Activated T-helper 9 cell treated with anti-CD3 and anti-CD28 coated beads, Interleukin-2, amount 50 U/mL, for 16 hours (primary cell): ENCODE measurements around the gene METTL27.
"Not testable (repeated sequence)": the region's sequence is repeated elsewhere in the genome, so short reads cannot be mapped to it uniquely, and the experiment has no call there.

ENCODE experiments used
- DNase-seq: peaks from one replicate; pipeline ENCODE4 v3.0.0-alpha.2; 2020; ENCODE audit warnings: low read depth

METTL27 gene

DNA sequence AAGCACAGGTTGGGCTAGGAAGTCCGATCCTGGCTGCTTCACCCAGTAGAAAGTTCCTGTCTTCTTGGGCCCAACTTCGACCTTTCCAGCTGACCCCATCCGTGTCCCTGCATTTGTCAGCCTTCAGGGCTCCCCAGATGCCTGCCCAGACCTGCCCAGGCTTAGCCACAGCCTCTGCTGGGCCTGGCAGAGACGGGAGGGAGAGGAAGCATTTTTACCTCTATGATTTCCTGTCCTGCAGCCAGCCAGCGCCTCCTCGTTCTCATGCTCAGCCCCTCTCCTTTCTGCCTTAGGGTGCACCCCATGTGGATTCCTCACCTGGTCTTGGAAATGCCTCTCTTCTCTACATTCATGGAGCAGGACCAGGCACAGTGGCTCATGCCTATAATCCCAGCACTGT is 3.7 kb downstream of the METTL27 start:
- no peak for DNase-seq

DNA sequence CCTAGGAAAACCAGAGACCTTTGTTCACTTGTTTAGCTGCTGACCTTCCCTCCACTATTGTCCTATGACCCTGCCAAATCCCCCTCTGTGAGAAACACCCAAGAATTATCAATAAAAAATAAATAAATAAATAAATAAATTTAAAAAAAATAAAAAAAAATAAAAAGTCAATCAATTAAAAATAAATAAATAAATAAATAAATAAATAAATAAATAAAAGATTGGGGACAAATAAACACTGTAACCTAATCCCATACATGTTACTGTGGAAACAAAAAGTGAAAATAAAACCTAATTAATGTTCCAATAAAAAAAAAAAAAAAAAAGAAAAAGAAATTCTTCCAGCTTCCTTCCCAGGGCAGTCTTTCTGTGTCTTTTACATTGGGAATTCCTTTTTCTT is 5.1 kb downstream of the METTL27 start:
- DNase-seq: not testable (repeated sequence)

GRCh38 chr7:73834626-73835191 is 7.6 kb downstream of the METTL27 start:
- DNase-seq: no peak

DNA sequence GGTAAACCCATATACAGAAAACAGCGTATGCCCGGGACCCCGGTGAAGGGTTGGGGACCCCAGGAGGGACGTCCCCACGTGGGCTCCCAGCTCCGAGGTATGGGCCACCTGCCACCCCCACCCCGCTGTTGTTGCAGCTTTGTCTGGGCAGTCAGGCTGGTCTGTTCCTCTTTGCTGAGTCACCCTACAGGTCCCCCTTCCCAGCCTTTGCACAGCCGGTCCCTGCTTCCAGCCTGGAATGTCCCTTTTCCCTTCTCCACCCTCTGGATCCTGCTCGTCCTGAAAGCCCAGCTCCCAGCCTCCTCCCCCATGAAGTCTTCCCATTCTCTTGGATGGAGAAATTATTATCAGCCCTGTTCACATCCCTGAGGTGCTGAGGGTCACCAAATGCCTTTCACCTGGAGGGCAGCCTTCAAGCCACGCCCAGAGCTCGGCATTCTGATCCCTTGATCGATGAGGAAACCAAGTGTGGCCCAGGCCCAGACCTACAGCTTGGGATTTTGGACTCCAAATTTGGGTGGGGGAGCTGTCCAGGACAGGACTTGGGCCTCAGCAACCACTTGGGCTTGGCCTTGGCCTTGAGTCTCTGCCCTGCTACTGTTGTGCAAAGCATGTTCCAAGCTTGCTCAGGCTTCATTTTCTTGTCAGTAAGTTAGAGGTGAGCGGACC is 8.9 kb downstream of the METTL27 start:
- no peak for DNase-seq

- DNase-seq: no peak
Measured at GRCh38 chr7:73832806-73833205, 9.5 kb downstream of the METTL27 start.

DNA sequence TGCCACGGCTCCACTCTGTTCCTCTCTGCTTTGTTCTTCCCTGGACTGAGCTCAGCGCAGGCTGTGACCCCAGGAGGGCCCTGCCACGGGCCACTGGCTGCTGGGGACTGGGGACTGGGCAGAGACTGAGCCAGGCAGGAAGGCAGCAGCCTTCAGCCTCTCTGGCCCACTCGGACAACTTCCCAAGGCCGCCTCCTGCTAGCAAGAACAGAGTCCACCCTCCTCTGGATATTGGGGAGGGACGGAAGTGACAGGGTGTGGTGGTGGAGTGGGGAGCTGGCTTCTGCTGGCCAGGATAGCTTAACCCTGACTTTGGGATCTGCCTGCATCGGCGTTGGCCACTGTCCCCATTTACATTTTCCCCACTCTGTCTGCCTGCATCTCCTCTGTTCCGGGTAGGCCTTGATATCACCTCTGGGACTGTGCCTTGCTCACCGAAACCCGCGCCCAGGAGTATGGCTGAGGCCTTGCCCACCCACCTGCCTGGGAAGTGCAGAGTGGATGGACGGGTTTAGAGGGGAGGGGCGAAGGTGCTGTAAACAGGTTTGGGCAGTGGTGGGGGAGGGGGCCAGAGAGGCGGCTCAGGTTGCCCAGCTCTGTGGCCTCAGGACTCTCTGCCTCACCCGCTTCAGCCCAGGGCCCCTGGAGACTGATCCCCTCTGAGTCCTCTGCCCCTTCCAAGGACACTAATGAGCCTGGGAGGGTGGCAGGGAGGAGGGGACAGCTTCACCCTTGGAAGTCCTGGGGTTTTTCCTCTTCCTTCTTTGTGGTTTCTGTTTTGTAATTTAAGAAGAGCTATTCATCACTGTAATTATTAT is 10.3 kb downstream of the METTL27 start:
- DNase-seq: no peak

DNA sequence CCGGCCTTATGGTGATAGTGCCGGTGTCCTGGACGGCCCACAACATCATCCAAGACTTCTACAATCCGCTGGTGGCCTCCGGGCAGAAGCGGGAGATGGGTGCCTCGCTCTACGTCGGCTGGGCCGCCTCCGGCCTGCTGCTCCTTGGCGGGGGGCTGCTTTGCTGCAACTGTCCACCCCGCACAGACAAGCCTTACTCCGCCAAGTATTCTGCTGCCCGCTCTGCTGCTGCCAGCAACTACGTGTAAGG is 10.8 kb downstream of the METTL27 start:
- DNase-seq: no peak

DNA sequence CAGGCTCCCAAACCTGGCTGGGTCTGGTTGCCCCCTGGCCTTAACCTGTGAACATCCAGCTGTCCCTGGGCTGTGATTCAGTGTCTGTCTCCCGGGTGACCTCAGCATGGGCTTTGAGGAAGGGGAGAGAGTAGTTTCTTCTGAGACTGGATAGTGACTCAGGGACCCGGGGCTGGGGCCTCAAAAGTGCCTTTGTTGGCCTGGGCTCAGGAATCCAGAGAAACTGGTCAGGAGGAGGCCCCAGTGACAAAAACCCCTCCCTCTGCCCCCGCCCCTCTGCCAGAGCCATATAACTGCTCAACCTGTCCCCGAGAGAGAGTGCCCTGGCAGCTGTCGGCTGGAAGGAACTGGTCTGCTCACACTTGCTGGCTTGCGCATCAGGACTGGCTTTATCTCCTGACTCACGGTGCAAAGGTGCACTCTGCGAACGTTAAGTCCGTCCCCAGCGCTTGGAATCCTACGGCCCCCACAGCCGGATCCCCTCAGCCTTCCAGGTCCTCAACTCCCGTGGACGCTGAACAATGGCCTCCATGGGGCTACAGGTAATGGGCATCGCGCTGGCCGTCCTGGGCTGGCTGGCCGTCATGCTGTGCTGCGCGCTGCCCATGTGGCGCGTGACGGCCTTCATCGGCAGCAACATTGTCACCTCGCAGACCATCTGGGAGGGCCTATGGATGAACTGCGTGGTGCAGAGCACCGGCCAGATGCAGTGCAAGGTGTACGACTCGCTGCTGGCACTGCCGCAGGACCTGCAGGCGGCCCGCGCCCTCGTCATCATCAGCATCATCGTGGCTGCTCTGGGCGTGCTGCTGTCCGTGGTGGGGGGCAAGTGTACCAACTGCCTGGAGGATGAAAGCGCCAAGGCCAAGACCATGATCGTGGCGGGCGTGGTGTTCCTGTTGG is 11.4 kb downstream of the METTL27 start, which contains the start of gene CLDN4:
Gene CLDN4, plus strand, starts transcription at position 316 of the 903 bp plus-strand sequence. Its CDS starts 206 bp downstream, at position 522.
- no peak for DNase-seq

DNA sequence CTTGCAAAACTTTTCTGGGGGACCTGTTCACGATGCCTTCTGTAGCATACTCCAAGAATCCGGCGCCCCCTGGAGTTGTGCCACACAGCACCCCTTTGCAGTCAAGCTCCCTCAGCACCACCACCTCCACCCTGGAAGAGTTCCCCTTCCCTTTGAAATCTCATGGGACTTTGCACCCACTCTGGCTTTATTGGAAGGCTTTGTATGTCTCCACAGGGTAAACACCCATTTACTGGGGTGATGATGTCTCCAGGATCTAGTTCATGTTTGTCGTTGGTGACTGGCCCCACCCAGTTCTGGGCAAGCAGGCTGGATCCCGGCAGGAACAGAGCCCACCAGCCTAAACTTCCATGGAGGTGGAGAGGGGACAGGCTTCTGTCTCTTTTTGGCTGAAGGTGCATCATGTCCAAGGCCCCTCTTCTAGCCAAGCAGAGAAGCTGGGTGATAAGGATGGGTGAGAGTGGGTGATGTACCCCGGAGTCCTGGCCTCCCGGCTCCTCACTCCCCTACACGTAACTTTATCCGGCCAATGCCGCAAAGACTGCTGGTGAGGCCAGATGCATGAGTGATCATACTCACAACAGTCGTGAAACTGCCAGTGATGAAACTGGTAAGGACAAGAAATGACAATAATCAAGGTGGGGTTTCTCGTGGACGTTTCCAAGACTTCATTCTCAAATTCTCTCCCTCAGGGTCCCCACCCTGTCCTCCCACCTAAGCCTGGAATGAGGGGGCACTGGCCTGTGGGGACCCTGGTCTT is 12.2 kb downstream of the METTL27 start:
- DNase-seq: no peak

DNA sequence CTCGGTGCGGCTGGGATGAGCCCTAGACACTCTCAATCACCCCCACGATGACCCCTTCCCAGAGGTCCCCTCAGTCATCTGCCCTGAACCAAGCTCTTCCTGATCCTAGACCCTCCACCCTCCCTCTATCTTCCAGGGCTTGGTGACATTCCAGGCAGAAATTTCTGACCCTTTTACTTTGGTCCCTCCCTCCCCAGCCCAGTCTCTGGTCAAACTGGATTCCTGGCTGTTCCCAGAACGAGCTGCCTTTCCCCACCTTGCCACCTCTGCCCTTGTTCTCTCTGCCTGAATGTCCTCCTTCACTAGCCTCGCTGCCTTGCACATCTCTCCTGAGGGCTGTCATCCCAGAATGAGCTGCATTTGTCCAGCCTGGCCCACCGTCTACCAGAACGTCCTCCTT is 12.8 kb downstream of the METTL27 start:
- no peak for DNase-seq

DNA sequence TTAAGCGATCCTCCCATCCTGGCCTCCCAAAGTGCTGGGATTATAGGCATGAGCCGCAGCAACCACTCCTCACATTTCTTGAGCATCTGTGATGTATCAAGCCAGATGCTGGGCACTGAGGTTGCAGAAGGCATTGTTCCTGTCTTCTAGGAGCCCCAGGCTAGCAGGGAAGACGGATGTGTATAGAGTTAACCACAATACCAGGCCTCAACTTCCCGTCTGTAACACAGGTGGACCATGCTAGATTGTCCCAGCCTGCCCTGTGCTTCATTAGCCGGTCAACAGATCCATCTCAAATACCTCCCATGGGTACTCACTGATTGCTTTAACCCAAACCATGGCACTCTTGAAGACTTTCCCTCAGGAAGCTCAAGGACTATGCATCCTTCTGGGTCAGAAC is 13.3 kb downstream of the METTL27 start:
- DNase-seq: no peak

DNA sequence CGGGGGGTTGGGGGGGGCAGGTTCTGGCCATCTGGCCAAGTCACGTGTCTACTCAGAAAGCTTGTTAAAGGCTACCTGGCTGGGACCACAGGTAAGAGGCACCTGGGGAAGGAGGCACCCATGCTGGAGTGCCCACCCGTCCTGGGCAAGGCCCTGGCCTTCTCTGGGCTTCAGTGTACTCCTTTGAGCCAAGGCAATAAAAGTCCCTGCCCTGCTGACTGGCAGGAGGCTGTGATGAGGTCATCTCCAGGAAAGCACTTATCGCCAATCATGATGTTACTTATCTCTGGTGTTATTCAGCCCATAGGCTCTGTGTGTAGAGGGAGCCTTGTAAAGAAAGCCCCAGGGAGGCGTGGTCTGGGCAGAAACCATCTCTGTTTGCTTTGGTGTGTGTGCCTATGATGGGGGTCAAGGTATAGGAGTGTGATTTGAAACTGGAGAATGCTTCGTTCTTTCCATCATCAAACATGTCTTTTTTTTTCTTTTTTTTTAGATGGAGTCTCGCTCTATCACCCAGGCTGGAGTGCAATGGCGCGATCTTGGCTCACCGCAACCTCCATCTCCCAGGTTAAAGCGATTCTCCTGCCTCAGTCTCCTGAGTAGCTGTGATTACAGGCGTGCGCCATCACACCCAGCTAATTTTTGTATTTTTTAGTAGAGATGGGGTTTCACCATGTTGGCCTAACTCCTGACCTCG is 14.1 kb downstream of the METTL27 start:
- DNase-seq: no peak

DNA sequence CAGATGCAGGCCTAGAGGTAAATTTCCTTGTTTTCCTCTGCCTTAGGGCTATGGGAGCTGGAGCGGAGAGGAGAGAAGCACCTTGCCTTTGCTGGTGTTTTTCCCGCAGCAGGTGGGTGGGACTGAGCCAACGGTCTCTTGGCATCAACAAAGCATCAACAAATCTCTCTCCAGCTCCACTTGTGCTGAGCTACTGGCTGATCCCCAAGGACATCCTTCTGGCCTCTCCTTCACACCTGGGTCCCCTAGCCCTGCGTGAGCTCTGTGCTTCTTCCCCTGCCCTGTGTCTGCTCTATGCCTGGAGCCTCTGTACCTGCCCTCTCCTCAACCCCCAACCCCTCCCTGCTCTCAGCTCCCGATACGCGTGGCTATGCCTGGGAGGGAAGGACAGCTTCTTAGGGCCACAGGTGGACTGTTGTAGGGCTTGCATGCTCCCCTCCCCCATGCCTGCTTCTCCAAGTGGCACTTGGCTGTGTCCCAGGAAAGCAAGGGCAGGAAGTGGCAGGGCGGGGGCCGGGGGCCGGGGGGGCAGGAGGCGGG is 14.7 kb downstream of the METTL27 start:
- no peak for DNase-seq

GRCh38 chr7:73824986-73825385 is 17.3 kb downstream of the METTL27 start:
- DNase-seq: no peak

- no peak for DNase-seq
Measured at GRCh38 chr7:73823873-73824592, 18.3 kb downstream of the METTL27 start.

DNA sequence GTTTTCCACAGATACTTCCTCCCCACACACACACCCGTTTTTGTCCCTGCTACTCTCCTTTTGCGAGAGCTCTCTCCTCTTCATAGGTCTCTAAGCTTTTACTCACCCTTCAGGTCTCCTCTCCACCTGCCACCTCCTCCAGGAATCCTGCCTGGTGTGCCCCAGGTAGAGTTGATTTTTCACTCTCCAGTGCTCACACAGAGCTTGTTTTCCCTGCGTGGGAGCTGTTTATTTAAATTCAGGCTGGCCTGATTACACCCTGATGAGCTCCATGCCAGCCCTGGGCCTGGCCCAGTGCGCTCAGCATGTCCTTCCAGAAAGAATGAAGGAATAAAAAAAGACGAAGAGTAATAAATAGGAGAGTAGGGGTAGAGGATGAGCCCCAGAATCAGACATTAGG is 19.1 kb downstream of the METTL27 start:
- DNase-seq: no peak

- DNase-seq: no peak
Measured at GRCh38 chr7:73822319-73823173, 19.8 kb downstream of the METTL27 start.

DNA sequence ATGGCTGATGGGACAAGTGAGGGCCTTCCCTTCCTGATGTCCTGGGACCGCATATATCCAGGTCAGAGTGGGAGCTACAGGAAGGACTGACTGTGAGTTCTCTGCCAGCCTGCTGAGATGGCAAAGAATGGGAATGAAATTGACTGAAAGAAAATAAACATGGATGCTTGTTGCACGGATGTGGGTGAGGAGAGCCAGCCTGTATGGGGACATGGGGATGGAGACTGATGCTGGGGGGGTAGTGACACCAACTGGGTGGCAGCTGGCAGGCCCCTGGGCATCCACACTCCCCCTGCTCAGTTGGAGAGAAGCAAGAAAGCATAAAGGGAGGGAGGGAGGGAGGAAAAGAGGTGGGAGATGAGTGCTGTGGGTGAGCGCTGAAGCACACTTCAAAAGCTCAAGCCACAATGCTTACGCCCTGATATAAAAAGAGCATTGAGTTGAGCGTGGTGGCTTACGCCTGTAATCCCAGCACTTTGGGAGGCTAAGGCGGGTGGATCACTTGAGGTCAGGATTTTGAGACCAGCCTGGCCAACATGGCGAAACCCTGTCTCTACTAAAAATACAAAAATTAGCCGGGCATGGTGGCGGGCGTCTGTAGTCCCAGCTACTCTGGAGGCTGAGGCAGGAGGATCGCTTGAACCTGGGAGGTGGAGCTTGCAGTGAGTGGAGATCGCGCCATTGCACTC is 20.6 kb downstream of the METTL27 start:
- not testable (repeated sequence) for DNase-seq

- no peak for DNase-seq
Measured at GRCh38 chr7:73820013-73820412, 22.3 kb downstream of the METTL27 start.
